Adrenal gland (tissue), 12 donors: ENCODE results near the gene SDHAF1. TPM values are rescaled to one million over a fixed set of nuclear protein-coding genes. Genes with fewer than 3 reads are reported as not detected.
A peak's percentile ranks its signal among the peaks of the same experiment; 100 is the strongest.

Experiments
- DNase-seq, 7 donors: peaks; one replicate each; pipeline ENCODE4 v3.0.0-alpha.2; 2019 to 2020
- H3K27ac ChIP-seq, 5 donors: fragments of 200-600 bp; sonication (generic) in 4 of 5; 1 replicate in 3 of 5; 2 replicates in 2 of 5; pipeline versions ENCODE4 v1.5.1 to v1.8.0; 2016 to 2020; ENCODE audit warnings: mild to moderate bottlenecking in 1 of 5
- H3K27me3 ChIP-seq: fragments of 200-600 bp; 2 replicates; pipeline ENCODE4 v1.8.0; 2021
- H3K36me3 ChIP-seq, 2 donors: fragments of 200-600 bp; replicated peaks in 1 of 2; 1 replicate in 1 of 2; 2 replicates in 1 of 2; pipeline versions ENCODE4 v1.5.1 to v1.8.0; 2018 to 2022
- H3K4me1 ChIP-seq, 2 donors: fragments of 200-600 bp; replicated peaks in 1 of 2; 1 replicate in 1 of 2; 2 replicates in 1 of 2; pipeline versions ENCODE4 v1.5.1 to v1.8.0; 2018 to 2021
- H3K4me3 ChIP-seq, 4 donors: fragments of 200-600 bp; sonication (generic) in 3 of 4; one replicate each; pipeline ENCODE4 v1.5.1; 2016 to 2018
- H3K9me3 ChIP-seq, 3 donors: fragments of 200-600 bp; sonication (generic) in 1 of 3; replicated peaks in 1 of 3; 1 replicate in 2 of 3; 2 replicates in 1 of 3; pipeline versions ENCODE4 v1.5.1 to v1.8.0; 2016 to 2021
- CTCF ChIP-seq, 6 experiments: fragments of 450-650 bp in 4 of 6; fragments of 200-600 bp in 2 of 6; sonication (generic) in 1 of 6; IDR thresholded peaks; 1 replicate in 5 of 6; 2 replicates in 1 of 6; pipeline versions ENCODE4 v1.5.1 to v1.8.0; 2016 to 2021; ENCODE audit warnings: antibody characterized with exemption in 6 of 6, mild to moderate bottlenecking in 2 of 6, moderate library complexity in 1 of 6
- POLR2A ChIP-seq, 2 donors: fragments of 450-650 bp; IDR thresholded peaks; one replicate each; pipeline ENCODE4 v1.6.1; 2017; ENCODE audit warnings: antibody characterized with exemption in 2 of 2, mild to moderate bottlenecking in 2 of 2, moderate library complexity in 1 of 2
- WGBS, 4 donors: extraction: QIAGEN DNeasy Blood & Tissue Kit in 2 of 4; methylation state at CpG; one replicate each; pipeline versions ENCODE4 v1.1.5 to v1.1.7; 2013 to 2017; 5-methylcytosine and 5-hydroxymethylcytosine counted together
- intact Hi-C, 2 donors: fragments of 100-400 bp; cut with DNase I; formaldehyde crosslinking; loops; one replicate each; pipeline versions ENCODE4 v1.14.1 to v1.15.0; 2022 to 2023
- polyA plus RNA-seq, 3 donors: library from polyadenylated mRNA; stranded (reverse); fragments of 200-250 nt in 2 of 3; fragments of 350-450 nt in 1 of 3; fragmentation: Illumina TruSeq in 1 of 3; extraction: RNeasy Lipid Tissue Mini Kit (QIAGEN cat#74804) in 1 of 3; gene quantifications; one replicate each; pipeline ENCODE4 v1.2.3, GENCODE V29; 2013 to 2014
- total RNA-seq, 9 donors: library from RNA; depleted of rRNA in 4 of 9; stranded (reverse); fragments of >200 nt in 4 of 9; fragments of 120-200 nt in 1 of 9; fragmentation: NEBNext Ultra II Directional in 1 of 9; extraction: Animal tissue kit (Norgen Biotek cat#: 25700) in 1 of 9; gene quantifications; one replicate each; pipeline versions ENCODE4 v1.1.0 to v1.2.4, GENCODE V29; 2013 to 2023
- donor health status: healthy with polysubstance abuse.
- donor health status: Bipolar disorder and iron deficiency.
- donor health status: DM: yes; HTN: yes; CAD: no.
- donor health status: DM: no; HTN: no; CAD: no.
- donor health status: DM: no; HTN: no; CAD: no.
- donor health status: DM: yes; HTN: yes; CAD: no.

SDHAF1 gene
- total and polyA plus RNA-seq, 12 donors, result 13.7 to 68.9 (median 23.3) TPM

GRCh38 chr19:35986664-35987570 is 8.1 kb upstream of the SDHAF1 start:
- no peaks in the 10 kb centered on the region for H3K36me3 ChIP-seq
- intact Hi-C loops, result no loop called here
- WGBS, 4 donors, result 9 to 17% (median 11%) methylated on average over 34 to 54 of the region's 54 CpGs
- H3K4me3 ChIP-seq, result peak overlapping the region in 1 of 4 donors; percentile 38
- TF ChIP-seq CTCF (IDR thresholded peaks at IDR 0.05), result no peak
- no peak for TF ChIP-seq POLR2A (IDR thresholded peaks at IDR 0.05)
- H3K27ac ChIP-seq, result no peak overlapping the region
- peaks cover 0 to 4% of the 10 kb centered on the region in 2 donors for H3K4me1 ChIP-seq
- H3K9me3 ChIP-seq, result no peaks in the 10 kb centered on the region
- H3K27me3 ChIP-seq, result peaks cover 16% of the 10 kb centered on the region
- peak in 3 of 7 donors; percentile 19 to 32 (median 30) for DNase-seq

- peaks cover 16% of the 10 kb centered on the region for H3K27me3 ChIP-seq
- WGBS, 4 donors, result 24 to 30% (median 28%) methylated on average over 8 of the region's 8 CpGs
- no peak for TF ChIP-seq POLR2A (IDR thresholded peaks at IDR 0.05)
- TF ChIP-seq CTCF (IDR thresholded peaks at IDR 0.05), result no peak
- H3K4me3 ChIP-seq, result peak overlapping the region in 1 of 4 donors; percentile 38
- no peak for DNase-seq
- intact Hi-C loops, result no loop called here
- H3K27ac ChIP-seq, result no peak overlapping the region
- H3K4me1 ChIP-seq, result peaks cover 0 to 4% of the 10 kb centered on the region in 2 donors
- H3K9me3 ChIP-seq, result no peaks in the 10 kb centered on the region
- no peaks in the 10 kb centered on the region for H3K36me3 ChIP-seq
These were observed 7.5 kb upstream of the SDHAF1 start for GRCh38 chr19:35987571-35987896.

- Histone ChIP-seq H3K9me3 (no peaks in the 10 kb centered on the region), H3K27me3 (peaks cover 16% of the 10 kb centered on the region)
These were observed 6.2 kb upstream of the SDHAF1 start for GRCh38 chr19:35988824-35989223.

GRCh38 chr19:35990156-35990555 is 4.8 kb upstream of the SDHAF1 start:
- DNase-seq, result no peak
- Histone ChIP-seq H3K27ac (no peak overlapping the region), H3K9me3 (no peaks in the 10 kb centered on the region), H3K27me3 (peaks cover 9% of the 10 kb centered on the region), H3K4me3 (no peak overlapping the region), H3K4me1 (peaks cover 7 to 11% of the 10 kb centered on the region in 2 donors), H3K36me3 (no peaks in the 10 kb centered on the region)
- intact Hi-C loops, result no loop called here
- WGBS, 4 donors, result 89 to 94% (median 90%) methylated on average over 4 of the region's 4 CpGs
- TF ChIP-seq POLR2A (IDR thresholded peaks at IDR 0.05) (no peak), CTCF (IDR thresholded peaks at IDR 0.05) (no peak)

More at GRCh38 chr19:35988824-35989223, 6.2 kb upstream of the SDHAF1 start:
- no peak for TF ChIP-seq CTCF (IDR thresholded peaks at IDR 0.05)
- no peak for TF ChIP-seq POLR2A (IDR thresholded peaks at IDR 0.05)
- no peak overlapping the region for H3K27ac ChIP-seq
- H3K36me3 ChIP-seq, result no peaks in the 10 kb centered on the region
- intact Hi-C loops, result no loop called here
- DNase-seq, result no peak
- no peak overlapping the region for H3K4me3 ChIP-seq
- 80 to 91% (median 87%) methylated on average over 3 of the region's 3 CpGs for WGBS, 4 donors
- peaks cover 0 to 4% of the 10 kb centered on the region in 2 donors for H3K4me1 ChIP-seq
